Activated T-helper 9 cell treated with anti-CD3 and anti-CD28 coated beads, Interleukin-2, amount 50 U/mL, for 16 hours (primary cell): ENCODE data around the gene SORCS2.

Source experiments
- DNase-seq: peaks from one replicate; pipeline ENCODE4 v3.0.0-alpha.2; 2020; ENCODE audit warnings: low read depth

SORCS2 gene

GRCh38 chr4:7780751-7781348, 588.5 kb downstream of the SORCS2 start:
- DNase-seq: no peak

DNA sequence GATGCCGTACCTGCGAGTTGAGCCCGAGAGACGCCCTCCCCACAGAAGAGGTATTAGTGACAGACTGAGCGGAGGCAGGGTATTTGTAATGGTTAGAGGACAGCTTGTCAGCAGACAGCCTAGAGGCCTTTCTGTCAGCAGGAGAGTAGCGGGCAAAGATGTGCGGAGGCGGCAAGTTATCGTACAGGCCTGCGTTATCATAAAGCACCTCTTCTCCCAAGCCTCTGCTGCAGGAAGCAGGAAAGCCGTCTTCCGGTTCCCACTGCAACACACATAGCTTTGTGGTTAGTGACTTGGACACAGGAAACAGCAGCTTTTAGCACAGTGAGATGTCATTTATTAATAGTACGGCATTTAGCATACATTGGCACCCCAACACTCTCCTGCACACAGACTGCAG, 589.0 kb downstream of the SORCS2 start:
- no peak for DNase-seq

DNA sequence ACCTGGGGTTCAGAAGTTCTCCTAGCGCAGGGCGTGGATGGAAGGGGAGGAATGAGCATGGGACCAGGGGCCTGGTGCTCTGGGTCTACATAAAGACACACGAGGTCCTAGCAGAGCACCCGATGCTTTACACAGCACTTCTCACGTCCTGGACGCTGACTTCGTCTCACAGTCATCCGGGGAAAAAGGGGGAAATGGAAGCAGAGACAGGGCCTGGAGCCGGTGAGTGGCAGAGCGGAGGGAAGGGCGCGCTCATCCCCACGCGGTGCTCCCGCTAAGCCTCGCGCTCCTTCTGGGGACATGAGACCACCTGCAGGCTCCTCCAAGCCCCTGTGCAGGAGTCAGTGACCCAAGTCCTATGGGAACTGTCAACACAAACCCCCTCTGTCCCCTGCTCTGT, 589.7 kb downstream of the SORCS2 start:
- no peak for DNase-seq

- DNase-seq: no peak
Measured at GRCh38 chr4:7782783-7783182, 590.4 kb downstream of the SORCS2 start.

GRCh38 chr4:7783541-7783940, 591.2 kb downstream of the SORCS2 start:
- DNase-seq: no peak

DNA sequence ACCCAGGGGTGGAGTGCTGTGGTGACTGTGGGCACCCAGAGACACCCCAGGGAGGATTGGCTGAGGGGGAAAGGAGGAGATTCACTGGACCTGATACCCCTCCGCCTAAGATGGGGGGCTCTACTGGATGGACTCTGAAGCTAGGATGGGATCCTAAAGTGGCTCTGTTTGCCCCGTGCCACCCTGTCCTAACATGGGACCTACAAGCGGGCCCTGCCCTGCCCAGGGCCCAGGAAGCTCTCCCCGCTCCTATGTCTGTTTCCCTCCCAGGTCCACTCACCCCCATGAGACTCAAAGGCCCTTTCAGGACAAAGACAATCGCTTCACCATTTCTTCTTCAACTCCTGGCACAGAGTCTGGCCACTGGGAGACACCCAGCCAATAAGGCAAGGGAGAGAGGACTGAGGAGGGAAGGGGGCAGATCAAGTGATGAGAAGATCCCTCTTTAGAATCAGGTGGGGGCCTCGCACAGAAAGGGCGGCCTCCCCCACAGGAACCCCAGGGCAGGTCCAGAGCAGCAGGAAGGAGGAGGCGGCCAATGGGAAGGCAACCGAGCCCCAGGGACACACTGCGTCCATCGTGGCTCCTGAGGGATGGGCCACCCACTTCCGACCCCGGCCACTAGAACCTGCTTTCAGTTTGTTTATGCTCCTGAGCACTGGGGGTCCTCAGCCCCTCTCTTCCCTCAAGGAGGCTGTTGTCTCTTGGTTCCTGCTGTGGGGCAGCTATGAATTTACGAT, 592.0 kb downstream of the SORCS2 start:
- no peak for DNase-seq

- DNase-seq: no peak
Measured at GRCh38 chr4:7785017-7785416, 592.7 kb downstream of the SORCS2 start.

DNA sequence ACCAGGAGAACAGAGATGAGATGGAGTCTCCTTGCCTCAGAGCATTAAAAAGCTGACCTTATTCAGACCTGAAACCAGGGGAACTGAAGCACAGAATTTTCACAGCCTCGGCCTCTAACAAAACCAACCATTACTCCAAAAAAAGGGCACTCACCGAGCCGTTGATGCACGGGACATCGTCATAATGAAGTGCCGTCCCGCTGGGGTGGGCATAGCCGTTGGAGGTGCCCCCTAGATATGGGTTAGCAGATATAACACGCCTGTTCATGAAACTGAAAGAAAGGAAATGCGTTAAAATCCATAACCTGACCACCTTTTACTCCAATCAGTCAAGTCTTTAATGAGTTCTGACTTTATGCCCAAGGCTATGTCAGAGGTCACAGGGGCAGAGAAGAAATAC, 593.7 kb downstream of the SORCS2 start:
- no peak for DNase-seq

DNA sequence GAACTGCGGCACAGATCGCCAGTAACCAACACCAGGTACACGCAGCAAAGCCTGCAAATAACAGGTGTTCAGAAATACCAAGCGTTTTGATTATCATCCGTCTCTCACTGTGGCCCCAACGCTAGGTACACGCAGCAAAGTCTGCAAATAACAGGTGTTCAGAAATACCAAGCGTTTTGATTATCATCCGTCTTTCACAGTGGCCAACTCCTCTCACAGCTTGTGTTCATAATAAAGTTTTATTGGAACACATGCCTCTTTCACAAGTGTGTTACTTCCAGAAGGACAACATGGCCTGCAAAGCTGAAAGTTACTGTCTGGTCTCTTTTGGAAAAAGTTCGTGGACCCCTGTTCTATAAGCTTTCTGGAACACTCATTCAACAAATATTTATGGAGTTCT, 594.2 kb downstream of the SORCS2 start:
- no peak for DNase-seq

GRCh38 chr4:7787067-7787466, 594.7 kb downstream of the SORCS2 start:
- DNase-seq: no peak

DNA sequence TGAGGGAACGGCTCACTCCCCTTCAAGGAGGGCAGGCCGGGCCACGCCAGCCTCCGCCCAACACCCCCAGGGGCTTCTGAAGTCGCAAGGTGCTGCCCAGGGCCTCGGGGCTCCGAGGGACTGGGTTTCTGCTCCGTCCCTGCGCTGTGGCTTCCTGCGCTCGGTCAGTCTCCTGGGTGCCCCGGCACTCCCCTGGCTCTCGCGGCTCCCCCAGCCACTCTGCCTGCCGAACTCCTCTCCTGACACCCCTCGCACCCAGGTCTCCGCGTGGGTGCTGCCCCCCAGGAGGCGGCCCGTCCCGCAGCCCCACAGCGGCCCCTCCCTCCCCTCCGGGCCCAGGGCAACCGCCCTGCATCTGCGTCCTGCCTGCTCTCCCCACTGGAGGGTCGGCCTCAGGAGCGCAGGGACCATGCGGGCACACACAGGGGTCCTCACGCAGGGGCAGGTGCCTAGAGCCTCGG, 595.4 kb downstream of the SORCS2 start:
- DNase-seq: no peak

GRCh38 chr4:7788193-7788592, 595.9 kb downstream of the SORCS2 start:
- DNase-seq: no peak

- no peak for DNase-seq
Measured at GRCh38 chr4:7788694-7789425, 596.5 kb downstream of the SORCS2 start.

DNA sequence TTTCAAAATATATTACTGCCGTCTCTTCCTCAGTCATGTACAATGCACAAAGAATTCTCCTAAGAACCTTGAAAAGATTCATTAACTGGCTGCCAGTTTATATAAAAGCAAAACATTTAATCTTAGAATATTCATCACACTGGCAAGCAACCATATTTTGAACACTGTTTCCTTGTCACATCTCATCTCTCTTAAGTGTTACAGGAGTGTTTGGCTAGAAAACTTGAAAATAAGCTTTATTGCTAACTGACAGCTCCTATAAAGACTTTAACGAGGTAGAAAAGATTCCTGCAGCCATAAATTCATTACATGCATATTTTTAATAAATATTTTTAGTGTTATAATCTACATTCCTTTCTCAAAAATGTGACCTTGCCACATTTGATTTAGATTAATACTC, 597.7 kb downstream of the SORCS2 start:
- no peak for DNase-seq

DNA sequence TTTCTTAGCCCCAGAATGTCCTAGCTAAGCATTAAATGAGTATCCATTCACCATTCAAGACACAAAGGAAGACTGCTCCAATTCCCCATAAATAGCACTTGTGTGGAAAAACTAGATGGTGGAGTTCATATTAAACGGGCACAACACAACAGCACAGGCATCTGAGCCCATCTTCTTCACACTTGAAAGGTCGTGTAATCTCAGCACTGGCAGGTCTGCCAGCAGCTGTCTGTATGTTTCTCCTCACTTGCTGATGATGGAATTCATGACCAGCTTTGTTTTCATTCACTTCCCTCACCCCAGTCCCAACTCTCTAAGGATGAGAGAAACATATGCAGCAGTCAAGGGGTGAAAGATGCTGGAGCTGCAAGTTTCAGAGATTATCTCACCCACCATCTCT, 598.7 kb downstream of the SORCS2 start:
- no peak for DNase-seq
